Activated naive CD8-positive, alpha-beta T cell treated with anti-CD3 and anti-CD28 coated beads for 36 hours (primary cell): ENCODE results near the gene ZNF770. TPM values are rescaled to one million over a fixed set of nuclear protein-coding genes. Genes with fewer than 3 reads are reported as not detected.
"Not testable (repeated sequence)": the region's sequence is repeated elsewhere in the genome, so short reads cannot be mapped to it uniquely, and the experiment has no call there.

ENCODE experiments used
- DNase-seq: peaks from one replicate; pipeline ENCODE4 v3.0.0; 2021
- H3K27ac Mint-ChIP-seq: one replicate; pipeline ENCODE4 v1.8.0; 2022; ENCODE audit warnings: mild to moderate bottlenecking, moderate library complexity, mixed read lengths
- H3K27me3 Mint-ChIP-seq: one replicate; pipeline ENCODE4 v1.8.0; 2022; ENCODE audit warnings: mild to moderate bottlenecking, mixed read lengths
- H3K36me3 Mint-ChIP-seq: one replicate; pipeline ENCODE4 v1.8.0; 2021; ENCODE audit warnings: mild to moderate bottlenecking, mixed read lengths
- H3K4me1 Mint-ChIP-seq: one replicate; pipeline ENCODE4 v1.8.0; 2021; ENCODE audit warnings: mixed read lengths
- H3K4me3 Mint-ChIP-seq: one replicate; pipeline ENCODE4 v1.8.0; 2022; ENCODE audit warnings: mild to moderate bottlenecking, moderate library complexity, mixed read lengths
- H3K9me3 Mint-ChIP-seq: one replicate; pipeline ENCODE4 v1.8.0; 2022; ENCODE audit warnings: mixed read lengths
- total RNA-seq, 2 experiments: library from RNA; stranded (reverse); gene quantifications; one replicate each; pipeline ENCODE4 v1.2.3, GENCODE V29; 2021

Gene ZNF770
- total RNA-seq, 2 experiments from 2014 or later: 73.2 to 74.5 TPM

DNA sequence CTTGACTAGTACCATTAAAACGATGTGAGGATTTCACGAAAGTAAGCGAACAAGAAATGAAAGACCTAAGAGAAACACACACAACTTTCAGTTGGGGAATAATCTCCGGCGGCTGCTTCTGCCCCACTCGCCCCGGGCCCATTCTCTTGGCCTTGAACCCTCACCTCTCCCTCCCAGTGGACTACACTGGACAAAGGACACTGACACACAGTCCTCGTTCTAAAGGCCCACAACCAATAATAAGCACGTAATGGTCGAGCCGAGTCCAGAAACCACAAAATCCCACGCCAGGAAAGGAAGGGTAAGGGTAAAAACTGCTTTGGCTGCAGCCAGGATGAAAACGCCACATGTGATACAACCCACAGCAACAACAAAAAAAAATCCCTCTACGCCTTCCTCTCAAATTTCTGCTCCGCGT lies 469 bp downstream of the ZNF770 start:
- H3K4me3 Mint-ChIP-seq: peak overlapping the region; percentile 95
- H3K36me3 Mint-ChIP-seq: peaks cover 28% of the 10 kb centered on the region
- DNase-seq: no peak
- H3K27ac Mint-ChIP-seq: peak overlapping the region; percentile 99
- no peaks in the 10 kb centered on the region for H3K27me3 Mint-ChIP-seq
- H3K9me3 Mint-ChIP-seq: no peaks in the 10 kb centered on the region
- H3K4me1 Mint-ChIP-seq: peaks cover 31% of the 10 kb centered on the region

DNA sequence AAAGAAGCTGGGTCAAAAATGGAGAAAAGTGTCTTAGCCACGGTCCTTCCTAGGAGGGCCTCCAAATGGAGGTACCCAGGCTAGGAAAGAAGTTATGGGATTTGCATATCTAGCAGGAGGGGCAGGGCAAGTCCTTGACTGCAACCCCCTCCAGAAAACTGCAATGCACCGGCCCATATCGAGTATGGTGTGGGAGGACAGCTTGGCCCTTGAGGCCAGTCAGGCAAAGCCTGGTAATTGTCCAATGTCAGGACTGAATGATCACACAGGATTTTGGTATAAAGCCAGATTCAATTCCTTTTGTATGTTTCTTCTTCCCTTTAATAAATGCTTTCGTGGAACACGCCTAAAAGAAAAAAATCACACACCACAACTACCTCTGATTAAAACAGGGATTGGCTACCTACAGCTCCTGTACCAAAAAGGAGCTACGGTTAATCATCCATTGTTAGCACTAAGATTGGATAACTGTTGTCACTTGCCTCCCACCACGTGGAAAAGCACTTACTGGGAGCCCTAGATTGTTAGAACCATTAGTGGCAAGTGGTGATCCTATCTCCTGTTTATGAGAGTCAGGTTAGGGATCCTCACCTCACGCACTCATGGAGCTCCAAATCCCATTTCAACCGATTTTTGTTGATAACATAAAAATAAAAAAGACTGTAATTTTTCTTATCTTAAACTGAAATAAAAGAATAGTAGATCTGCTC lies 1.2 kb downstream of the ZNF770 start:
- no peaks in the 10 kb centered on the region for H3K27me3 Mint-ChIP-seq
- peaks cover 30% of the 10 kb centered on the region for H3K36me3 Mint-ChIP-seq
- no peak for DNase-seq
- peak overlapping the region; percentile 99 for H3K27ac Mint-ChIP-seq
- H3K4me1 Mint-ChIP-seq: peaks cover 34% of the 10 kb centered on the region
- H3K9me3 Mint-ChIP-seq: no peaks in the 10 kb centered on the region
- H3K4me3 Mint-ChIP-seq: peak overlapping the region; percentile 95

DNA sequence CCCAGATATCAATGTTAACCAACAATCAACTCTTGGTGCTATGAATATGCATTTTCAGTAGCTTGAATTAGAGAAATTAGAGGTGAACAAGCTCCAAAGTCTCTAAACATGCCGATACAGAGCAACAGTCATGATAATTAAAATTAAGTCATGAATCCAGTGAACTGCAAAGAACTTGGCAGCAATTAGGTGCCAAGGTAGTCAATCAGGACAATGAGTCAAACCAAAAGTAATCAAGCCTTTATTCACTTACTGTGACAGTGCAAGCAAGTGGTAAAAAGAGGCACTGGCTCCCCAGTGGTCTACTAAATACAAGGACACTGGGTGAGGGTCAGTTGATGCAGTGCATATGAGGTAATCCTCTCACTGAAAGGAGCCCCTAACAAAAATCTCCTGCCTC lies 1.8 kb downstream of the ZNF770 start:
- peak overlapping the region; percentile 95 for H3K4me3 Mint-ChIP-seq
- H3K4me1 Mint-ChIP-seq: peaks cover 37% of the 10 kb centered on the region
- H3K36me3 Mint-ChIP-seq: peaks cover 32% of the 10 kb centered on the region
- peak overlapping the region; percentile 77 for H3K27ac Mint-ChIP-seq
- H3K9me3 Mint-ChIP-seq: no peaks in the 10 kb centered on the region
- DNase-seq: no peak
- H3K27me3 Mint-ChIP-seq: no peaks in the 10 kb centered on the region

- Mint-ChIP-seq H3K4me3 (peak overlapping the region; percentile 62), H3K36me3 (peaks cover 32% of the 10 kb centered on the region), H3K4me1 (peaks cover 37% of the 10 kb centered on the region)
Observed at GRCh38 chr15:34984889-34985630, 3.0 kb downstream of the ZNF770 start.

GRCh38 chr15:34976743-34977142 lies 11.3 kb downstream of the ZNF770 start:
- H3K27me3 Mint-ChIP-seq: no peaks in the 10 kb centered on the region
- no peak overlapping the region for H3K27ac Mint-ChIP-seq
- peaks cover 2% of the 10 kb centered on the region for H3K36me3 Mint-ChIP-seq
- DNase-seq: no peak
- peaks cover 10% of the 10 kb centered on the region for H3K4me1 Mint-ChIP-seq
- no peaks in the 10 kb centered on the region for H3K9me3 Mint-ChIP-seq
- no peak overlapping the region for H3K4me3 Mint-ChIP-seq

More at GRCh38 chr15:34984889-34985630, 3.0 kb downstream of the ZNF770 start:
- DNase-seq: no peak
- Mint-ChIP-seq H3K27ac (peak overlapping the region; percentile 58), H3K27me3 (no peaks in the 10 kb centered on the region), H3K9me3 (no peaks in the 10 kb centered on the region)

DNA sequence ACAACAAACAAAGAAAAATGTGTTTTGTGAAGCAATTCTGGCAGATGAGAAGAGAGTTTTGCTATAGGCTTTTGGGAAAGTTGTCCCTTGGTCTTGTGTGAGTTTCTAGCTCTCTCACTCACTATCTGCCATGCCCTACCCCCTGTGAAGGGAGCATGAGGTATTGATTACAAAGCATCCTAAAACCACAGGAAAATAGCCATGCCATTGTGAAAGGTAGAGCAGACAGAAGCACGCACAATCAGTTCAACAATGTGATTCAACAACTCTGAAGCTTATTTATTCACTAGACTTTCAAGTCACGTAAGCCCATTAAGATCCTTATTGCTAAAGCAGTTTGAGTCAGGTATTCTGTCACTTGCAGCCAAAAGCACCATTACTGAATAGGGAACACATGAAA lies 12.0 kb downstream of the ZNF770 start:
- no peak overlapping the region for H3K4me3 Mint-ChIP-seq
- H3K36me3 Mint-ChIP-seq: peaks cover 2% of the 10 kb centered on the region
- peaks cover 6% of the 10 kb centered on the region for H3K4me1 Mint-ChIP-seq
- DNase-seq: no peak
- no peaks in the 10 kb centered on the region for H3K9me3 Mint-ChIP-seq
- no peak overlapping the region for H3K27ac Mint-ChIP-seq
- H3K27me3 Mint-ChIP-seq: no peaks in the 10 kb centered on the region

DNA sequence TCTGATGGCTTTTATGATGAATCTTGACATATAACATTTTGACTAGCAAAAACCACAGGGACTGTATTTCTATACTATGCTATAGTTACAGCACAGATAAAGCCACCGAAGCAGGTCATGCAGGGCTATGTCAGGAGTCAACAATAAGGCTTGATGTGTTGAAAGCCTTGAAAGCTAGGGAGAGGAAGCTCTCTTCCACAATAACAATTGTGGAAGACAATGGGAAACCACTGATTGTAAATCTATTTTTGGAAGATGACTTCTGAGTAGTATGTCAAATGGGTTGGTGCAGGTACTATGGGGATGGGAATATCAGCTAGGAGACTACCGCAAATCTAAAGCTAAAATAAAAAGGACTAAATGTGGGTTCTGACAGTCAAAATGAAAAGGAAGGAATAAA lies 14.6 kb downstream of the ZNF770 start:
- Mint-ChIP-seq H3K27me3 (no peaks in the 10 kb centered on the region), H3K27ac (no peak overlapping the region), H3K9me3 (no peaks in the 10 kb centered on the region), H3K4me1 (peaks cover 10% of the 10 kb centered on the region), H3K36me3 (peaks cover 8% of the 10 kb centered on the region), H3K4me3 (no peak overlapping the region)
- no peak for DNase-seq

DNA sequence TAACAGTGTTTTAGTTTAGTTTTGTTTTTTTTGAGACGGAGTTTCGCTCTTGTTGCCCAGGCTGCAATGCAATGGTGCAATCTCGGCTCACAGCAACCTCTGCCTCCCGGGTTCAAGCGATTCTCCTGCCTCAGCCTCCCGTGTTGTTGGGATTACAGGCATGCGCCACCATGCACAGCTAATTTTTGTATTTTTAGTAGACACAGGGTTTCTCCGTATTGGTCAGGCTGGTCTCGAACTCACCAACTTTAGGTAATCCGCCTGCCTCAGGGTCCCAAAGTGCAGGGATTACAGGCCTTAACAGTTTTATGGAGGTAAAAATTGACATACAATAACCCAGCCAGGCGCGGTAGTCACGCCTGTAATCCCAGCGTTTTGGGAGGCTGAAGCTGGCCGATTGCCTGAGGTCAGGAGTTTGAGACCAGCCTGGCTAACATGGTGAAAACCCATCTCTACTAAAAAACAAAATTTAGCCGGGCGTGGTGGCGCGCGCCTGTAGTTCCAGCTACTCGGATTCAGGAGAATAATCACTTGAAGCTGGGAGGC lies 17.9 kb downstream of the ZNF770 start:
- peaks cover 15% of the 10 kb centered on the region for H3K36me3 Mint-ChIP-seq
- DNase-seq, H3K27me3 Mint-ChIP-seq, H3K9me3 Mint-ChIP-seq: not testable (repeated sequence)
- peaks cover 25% of the 10 kb centered on the region for H3K4me1 Mint-ChIP-seq
- peak overlapping the region; percentile 96 for H3K27ac Mint-ChIP-seq
- H3K4me3 Mint-ChIP-seq: peak overlapping the region; percentile 94

DNA sequence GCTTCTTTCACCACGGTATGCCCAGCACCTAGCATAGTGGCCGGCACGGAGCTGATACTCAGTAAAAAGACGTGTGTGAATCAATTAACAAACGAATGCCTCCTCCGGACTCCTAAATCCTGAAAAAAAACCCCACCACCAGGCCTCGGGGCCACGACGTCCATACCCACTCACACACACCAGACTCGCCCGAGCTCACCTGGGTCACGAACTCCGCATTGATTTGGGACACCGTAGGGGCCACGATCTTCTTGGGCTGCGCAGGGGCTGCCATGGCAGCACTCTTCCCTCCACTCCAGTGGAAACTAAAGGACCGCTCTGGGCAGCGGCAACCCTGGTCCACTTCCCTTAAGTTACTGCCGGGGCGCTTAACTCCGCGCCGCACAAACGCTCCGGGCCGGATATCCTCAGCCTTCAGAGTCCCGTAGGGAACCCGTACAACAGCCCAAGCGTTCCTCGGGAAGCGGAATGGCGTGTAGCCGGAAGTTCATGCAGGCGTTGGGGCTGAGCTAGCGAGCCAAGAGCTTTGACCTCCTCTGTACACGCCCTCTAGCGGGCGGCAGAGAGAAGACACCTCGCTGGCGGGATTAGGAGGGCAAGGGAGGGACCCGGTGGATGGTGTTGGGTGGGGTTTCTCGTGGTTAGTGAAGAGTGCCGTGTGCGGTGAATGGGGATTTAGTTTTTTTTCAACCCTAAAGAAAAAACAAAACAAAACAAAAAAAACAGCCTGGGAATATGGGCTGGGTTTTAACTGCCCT lies 18.6 kb downstream of the ZNF770 start, which contains the start of gene AQR:
Gene AQR (minus strand): TSS at position 403 of the 758 bp plus-strand sequence. CDS start 129 bp downstream, at position 274.
- H3K4me3 Mint-ChIP-seq: peak within 1 kb of the TSS; percentile 94
- H3K4me1 Mint-ChIP-seq: peaks cover 26% of the 10 kb centered on the region
- peak within 1 kb of the TSS; percentile 96 for H3K27ac Mint-ChIP-seq
- peaks cover 15% of the 10 kb centered on the region for H3K36me3 Mint-ChIP-seq
- H3K9me3 Mint-ChIP-seq: no peaks in the 10 kb centered on the region
- no peaks in the 10 kb centered on the region for H3K27me3 Mint-ChIP-seq
- DNase-seq: peak; percentile 92

GRCh38 chr15:34964277-34964676 lies 23.8 kb downstream of the ZNF770 start:
- Mint-ChIP-seq H3K27ac (no peak overlapping the region), H3K4me1 (peaks cover 31% of the 10 kb centered on the region)

DNA sequence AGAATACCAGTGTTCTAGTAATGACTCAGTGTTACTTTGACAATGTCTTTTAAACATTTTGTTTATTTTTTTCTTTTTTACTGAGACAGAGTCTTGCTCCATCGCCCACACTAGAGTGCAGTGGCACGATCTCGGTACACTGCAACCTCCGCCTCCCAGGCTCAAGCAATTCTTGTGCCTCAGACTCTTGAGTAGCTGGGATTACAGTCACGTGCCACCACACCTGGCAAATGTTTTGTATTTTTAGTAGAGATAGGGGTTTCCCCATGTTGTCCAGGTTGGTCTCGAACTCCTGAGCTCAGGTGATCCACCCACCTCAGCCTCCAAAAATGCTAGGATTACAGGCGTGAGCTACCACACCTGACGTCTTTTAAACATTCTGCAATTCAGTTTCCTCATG lies 34.2 kb downstream of the ZNF770 start:
- H3K4me1 Mint-ChIP-seq: peaks cover 12% of the 10 kb centered on the region
- H3K27me3 Mint-ChIP-seq: no peaks in the 10 kb centered on the region
- no peak for DNase-seq
- peaks cover 15% of the 10 kb centered on the region for H3K36me3 Mint-ChIP-seq
- no peaks in the 10 kb centered on the region for H3K9me3 Mint-ChIP-seq
- H3K4me3 Mint-ChIP-seq: no peak overlapping the region
- no peak overlapping the region for H3K27ac Mint-ChIP-seq

More at GRCh38 chr15:34964277-34964676, 23.8 kb downstream of the ZNF770 start:
- DNase-seq: no peak
- no peaks in the 10 kb centered on the region for H3K27me3 Mint-ChIP-seq
- peaks cover 22% of the 10 kb centered on the region for H3K36me3 Mint-ChIP-seq
- H3K9me3 Mint-ChIP-seq: no peaks in the 10 kb centered on the region
- H3K4me3 Mint-ChIP-seq: no peak overlapping the region

DNA sequence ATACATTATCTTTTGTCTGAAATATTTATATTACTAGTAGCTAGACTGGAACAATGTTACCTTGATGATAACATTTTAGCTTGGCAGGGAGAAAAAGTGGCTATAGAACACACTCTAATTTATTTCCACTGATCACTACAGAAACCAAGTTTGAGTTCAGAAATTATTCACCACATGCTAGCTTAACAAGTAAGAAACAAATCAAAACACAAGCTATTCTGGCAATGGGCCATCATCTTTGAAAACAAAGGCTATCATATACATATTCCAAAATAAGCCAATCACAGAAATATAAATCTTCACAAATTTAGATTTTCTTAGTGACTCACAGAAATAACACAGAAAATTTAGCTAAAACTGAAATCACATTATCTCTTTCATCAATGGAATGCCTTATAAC lies 35.6 kb downstream of the ZNF770 start:
- H3K27ac Mint-ChIP-seq: no peak overlapping the region
- DNase-seq: no peak
- no peak overlapping the region for H3K4me3 Mint-ChIP-seq
- no peaks in the 10 kb centered on the region for H3K27me3 Mint-ChIP-seq
- H3K4me1 Mint-ChIP-seq: peaks cover 12% of the 10 kb centered on the region
- H3K36me3 Mint-ChIP-seq: peaks cover 13% of the 10 kb centered on the region
- no peaks in the 10 kb centered on the region for H3K9me3 Mint-ChIP-seq

- no peaks in the 10 kb centered on the region for H3K9me3 Mint-ChIP-seq
- no peak overlapping the region for H3K4me3 Mint-ChIP-seq
- H3K27ac Mint-ChIP-seq: no peak overlapping the region
- H3K4me1 Mint-ChIP-seq: peaks cover 12% of the 10 kb centered on the region
- peaks cover 13% of the 10 kb centered on the region for H3K36me3 Mint-ChIP-seq
- DNase-seq: no peak
- no peaks in the 10 kb centered on the region for H3K27me3 Mint-ChIP-seq
Observed at GRCh38 chr15:34951993-34952392, 36.1 kb downstream of the ZNF770 start.

GRCh38 chr15:34944936-34945335 lies 43.2 kb downstream of the ZNF770 start:
- H3K27ac Mint-ChIP-seq: no peak overlapping the region
- DNase-seq: no peak
- peaks cover 10% of the 10 kb centered on the region for H3K36me3 Mint-ChIP-seq
- H3K4me1 Mint-ChIP-seq: no peaks in the 10 kb centered on the region
- no peaks in the 10 kb centered on the region for H3K9me3 Mint-ChIP-seq
- H3K4me3 Mint-ChIP-seq: no peak overlapping the region
- H3K27me3 Mint-ChIP-seq: no peaks in the 10 kb centered on the region

DNA sequence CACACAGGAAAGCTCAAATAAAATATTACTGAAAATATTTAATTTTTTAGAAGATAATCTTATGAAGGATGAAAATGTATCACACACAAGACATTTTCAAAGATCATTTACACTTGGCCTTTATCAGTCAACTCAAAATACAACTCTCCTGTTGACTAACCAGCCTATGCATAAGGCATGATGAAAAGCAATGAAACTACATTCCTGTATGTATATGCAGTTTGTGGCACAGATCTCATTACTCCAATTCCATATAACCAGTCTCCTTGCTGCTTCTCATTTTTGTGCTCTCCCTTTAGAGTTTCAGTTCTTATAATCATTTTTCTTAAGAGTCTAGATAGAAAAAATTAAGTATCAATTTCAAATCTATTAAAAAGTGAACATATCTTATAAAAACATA lies 44.4 kb downstream of the ZNF770 start:
- Mint-ChIP-seq H3K36me3 (peaks cover 12% of the 10 kb centered on the region), H3K4me3 (no peak overlapping the region), H3K27ac (no peak overlapping the region), H3K4me1 (no peaks in the 10 kb centered on the region), H3K9me3 (no peaks in the 10 kb centered on the region), H3K27me3 (no peaks in the 10 kb centered on the region)
- no peak for DNase-seq
